IPS-20b (cell line): ENCODE data around the gene ROR2.

Experiments
- H3K27ac ChIP-seq: one replicate; pipeline ENCODE4 v1.5.1; 2013; ENCODE audit warnings: low read length
- H3K27me3 ChIP-seq: 2 replicates; pipeline ENCODE4 v1.6.1; 2013; ENCODE audit warnings: mild to moderate bottlenecking, low read length, inconsistent platforms; ENCODE audit not compliant: insufficient read depth
- H3K36me3 ChIP-seq: 2 replicates; pipeline ENCODE4 v1.6.1; 2013; ENCODE audit warnings: low read depth, mild to moderate bottlenecking, inconsistent platforms, low read length, moderate library complexity; ENCODE audit not compliant: insufficient read depth
- H3K4me1 ChIP-seq: 2 replicates; pipeline ENCODE4 v1.6.1; 2013; ENCODE audit warnings: mild to moderate bottlenecking, control low read depth, inconsistent platforms, low read length, moderate library complexity; ENCODE audit not compliant: insufficient read depth
- H3K4me3 ChIP-seq: 2 replicates; pipeline ENCODE4 v1.5.1; 2013; ENCODE audit warnings: mild to moderate bottlenecking, low read length, inconsistent platforms
- H3K9ac ChIP-seq: 2 replicates; pipeline ENCODE4 v1.6.1; 2013; ENCODE audit warnings: low read depth, mild to moderate bottlenecking, inconsistent platforms, low read length, moderate library complexity
- H3K9me3 ChIP-seq: 2 replicates; pipeline ENCODE4 v1.6.1; 2013; ENCODE audit warnings: mild to moderate bottlenecking, low read depth, low read length, inconsistent platforms; ENCODE audit not compliant: insufficient read depth

ROR2 gene

GRCh38 chr9:91818647-91819403, 131.2 kb downstream of the ROR2 start:
- H3K4me1 ChIP-seq = peaks cover 10% of the 10 kb centered on the region
- no peak overlapping the region for H3K27ac ChIP-seq
- no peak overlapping the region for H3K4me3 ChIP-seq
- H3K27me3 ChIP-seq = no peaks in the 10 kb centered on the region
- H3K9me3 ChIP-seq = no peaks in the 10 kb centered on the region
- no peak overlapping the region for H3K9ac ChIP-seq
- H3K36me3 ChIP-seq = no peaks in the 10 kb centered on the region

- no peaks in the 10 kb centered on the region for H3K9me3 ChIP-seq
- no peaks in the 10 kb centered on the region for H3K27me3 ChIP-seq
- peak overlapping the region; percentile 30 for H3K27ac ChIP-seq
- no peaks in the 10 kb centered on the region for H3K36me3 ChIP-seq
- H3K4me3 ChIP-seq = peak overlapping the region; percentile 43
- peaks cover 10% of the 10 kb centered on the region for H3K4me1 ChIP-seq
- H3K9ac ChIP-seq = no peak overlapping the region; the same call in 1 of the 2 replicates
Measured at GRCh38 chr9:91818225-91818585, 131.8 kb downstream of the ROR2 start.

- H3K9ac ChIP-seq = no peak overlapping the region; the same call in 1 of the 2 replicates
- H3K4me1 ChIP-seq = peaks cover 10% of the 10 kb centered on the region
- no peaks in the 10 kb centered on the region for H3K36me3 ChIP-seq
- peak overlapping the region; percentile 43 for H3K4me3 ChIP-seq
- peak overlapping the region; percentile 30 for H3K27ac ChIP-seq
- no peaks in the 10 kb centered on the region for H3K9me3 ChIP-seq
- H3K27me3 ChIP-seq = no peaks in the 10 kb centered on the region
Measured at GRCh38 chr9:91817493-91818224, 132.4 kb downstream of the ROR2 start.

- Histone ChIP-seq H3K27me3 (no peaks in the 10 kb centered on the region), H3K4me1 (peaks cover 10% of the 10 kb centered on the region), H3K9me3 (no peaks in the 10 kb centered on the region), H3K9ac (no peak overlapping the region), H3K4me3 (no peak overlapping the region), H3K36me3 (no peaks in the 10 kb centered on the region), H3K27ac (no peak overlapping the region)
Measured at GRCh38 chr9:91817106-91817492, 132.9 kb downstream of the ROR2 start.

- Histone ChIP-seq H3K9me3 (no peaks in the 10 kb centered on the region), H3K4me3 (no peak overlapping the region), H3K36me3 (no peaks in the 10 kb centered on the region), H3K9ac (no peak overlapping the region), H3K27ac (no peak overlapping the region), H3K27me3 (no peaks in the 10 kb centered on the region), H3K4me1 (peaks cover 10% of the 10 kb centered on the region)
Measured at GRCh38 chr9:91816356-91816755, 133.7 kb downstream of the ROR2 start.

- H3K36me3 ChIP-seq = no peaks in the 10 kb centered on the region
- no peaks in the 10 kb centered on the region for H3K27me3 ChIP-seq
- H3K9me3 ChIP-seq = no peaks in the 10 kb centered on the region
- H3K27ac ChIP-seq = no peak overlapping the region
- H3K9ac ChIP-seq = no peak overlapping the region
- H3K4me1 ChIP-seq = peaks cover 10% of the 10 kb centered on the region
- H3K4me3 ChIP-seq = no peak overlapping the region
Measured at GRCh38 chr9:91815896-91816295, 134.1 kb downstream of the ROR2 start.

GRCh38 chr9:91814753-91815152, 135.3 kb downstream of the ROR2 start:
- Histone ChIP-seq H3K27ac (no peak overlapping the region), H3K27me3 (no peaks in the 10 kb centered on the region), H3K9ac (no peak overlapping the region), H3K4me1 (peaks cover 10% of the 10 kb centered on the region), H3K4me3 (no peak overlapping the region), H3K9me3 (no peaks in the 10 kb centered on the region), H3K36me3 (no peaks in the 10 kb centered on the region)

- no peaks in the 10 kb centered on the region for H3K27me3 ChIP-seq
Measured at GRCh38 chr9:91814201-91814600, 135.8 kb downstream of the ROR2 start.

GRCh38 chr9:91813176-91813795, 136.7 kb downstream of the ROR2 start:
- Histone ChIP-seq H3K9me3 (no peaks in the 10 kb centered on the region), H3K4me3 (no peak overlapping the region), H3K27me3 (no peaks in the 10 kb centered on the region), H3K4me1 (peaks cover 9% of the 10 kb centered on the region), H3K36me3 (no peaks in the 10 kb centered on the region), H3K9ac (no peak overlapping the region), H3K27ac (no peak overlapping the region)

More at GRCh38 chr9:91814201-91814600, 135.8 kb downstream of the ROR2 start:
- H3K4me1 ChIP-seq = peaks cover 10% of the 10 kb centered on the region
- H3K4me3 ChIP-seq = no peak overlapping the region
- no peak overlapping the region for H3K27ac ChIP-seq
- H3K9me3 ChIP-seq = no peaks in the 10 kb centered on the region
- H3K9ac ChIP-seq = no peak overlapping the region
- H3K36me3 ChIP-seq = no peaks in the 10 kb centered on the region

- no peak overlapping the region for H3K4me3 ChIP-seq
- H3K4me1 ChIP-seq = no peaks in the 10 kb centered on the region
- no peak overlapping the region for H3K9ac ChIP-seq
- H3K27me3 ChIP-seq = no peaks in the 10 kb centered on the region
- no peak overlapping the region for H3K27ac ChIP-seq
- H3K36me3 ChIP-seq = no peaks in the 10 kb centered on the region
- H3K9me3 ChIP-seq = no peaks in the 10 kb centered on the region
Measured at GRCh38 chr9:91812191-91812590, 137.8 kb downstream of the ROR2 start.

GRCh38 chr9:91811024-91811909, 138.8 kb downstream of the ROR2 start:
- H3K9me3 ChIP-seq = no peaks in the 10 kb centered on the region
- H3K36me3 ChIP-seq = no peaks in the 10 kb centered on the region
- no peaks in the 10 kb centered on the region for H3K4me1 ChIP-seq
- no peak overlapping the region; the same call in 1 of the 2 replicates for H3K9ac ChIP-seq
- no peaks in the 10 kb centered on the region for H3K27me3 ChIP-seq
- H3K27ac ChIP-seq = no peak overlapping the region
- no peak overlapping the region for H3K4me3 ChIP-seq
